Measurements from ENCODE around the gene CEACAM19. TPM values are rescaled to one million over a fixed set of nuclear protein-coding genes. Genes with fewer than 3 reads are reported as not detected.
A peak's percentile ranks its signal among the peaks of the same experiment; 100 is the strongest.

CEACAM19 gene
- total RNA-seq, 1 experiment from 2014 or later, result 67.8 TPM

GRCh38 chr19:44648631-44649251 lies 22.5 kb upstream of the CEACAM19 start:
- H3K9me3 Mint-ChIP-seq (ENCODE audit: low read depth, unreplicated experiment), result no peaks in the 10 kb centered on the region
- BruUV-seq (replicated peaks), result no TSS peak
- H3K36me3 Mint-ChIP-seq (ENCODE audit: insufficient read depth, unreplicated experiment), result peaks cover 94% of the 10 kb centered on the region
- H3K4me3 Mint-ChIP-seq (ENCODE audit: low read depth, unreplicated experiment), result peak overlapping the region; percentile 91
- DNase-seq, result no peak
- H3K4me1 Mint-ChIP-seq (ENCODE audit: low read depth, unreplicated experiment), result peaks cover 66% of the 10 kb centered on the region
- intact Hi-C loops (cut with micrococcal nuclease; ENCODE audit: unreplicated experiment), result no loop called here
- H3K27me3 Mint-ChIP-seq (ENCODE audit: unreplicated experiment), result no peaks in the 10 kb centered on the region
- peak overlapping the region; percentile 71 for H3K27ac Mint-ChIP-seq (ENCODE audit: unreplicated experiment)
- CTCF ChIA-PET, result interaction anchor here (0.6 to 2.0 kb wide), 5 partner anchors 58 to 1726 kb away, joined by 3 to 8 read pairs (median 5); no protein-coding TSS in a partner anchor
- no peak for TF ChIP-seq CTCF (IDR thresholded peaks at IDR 0.05; ENCODE audit: unreplicated experiment)

- Mint-ChIP-seq H3K27ac (ENCODE audit: unreplicated experiment) (peak overlapping the region; percentile 71), H3K36me3 (ENCODE audit: insufficient read depth, unreplicated experiment) (peaks cover 94% of the 10 kb centered on the region), H3K4me3 (ENCODE audit: low read depth, unreplicated experiment) (no peak overlapping the region), H3K4me1 (ENCODE audit: low read depth, unreplicated experiment) (peaks cover 74% of the 10 kb centered on the region), H3K27me3 (ENCODE audit: unreplicated experiment) (no peaks in the 10 kb centered on the region), H3K9me3 (ENCODE audit: low read depth, unreplicated experiment) (no peaks in the 10 kb centered on the region)
- intact Hi-C loops (cut with micrococcal nuclease; ENCODE audit: unreplicated experiment), result no loop called here
- no peak for DNase-seq
- no TSS peak for BruUV-seq (replicated peaks)
- no peak for TF ChIP-seq CTCF (IDR thresholded peaks at IDR 0.05; ENCODE audit: unreplicated experiment)
- CTCF ChIA-PET, result interaction anchor here (0.6 kb wide), 1 partner anchor 1727 kb away, joined by 5 read pairs; no protein-coding TSS in a partner anchor
Measured at GRCh38 chr19:44649578-44650145, 21.6 kb upstream of the CEACAM19 start.

GRCh38 chr19:44653343-44653742 lies 17.9 kb upstream of the CEACAM19 start:
- peak overlapping the region; percentile 43 for H3K27ac Mint-ChIP-seq (ENCODE audit: unreplicated experiment)
- H3K27me3 Mint-ChIP-seq (ENCODE audit: unreplicated experiment), result no peaks in the 10 kb centered on the region
- peaks cover 96% of the 10 kb centered on the region for H3K36me3 Mint-ChIP-seq (ENCODE audit: insufficient read depth, unreplicated experiment)
- H3K4me3 Mint-ChIP-seq (ENCODE audit: low read depth, unreplicated experiment), result no peak overlapping the region
- peaks cover 82% of the 10 kb centered on the region for H3K4me1 Mint-ChIP-seq (ENCODE audit: low read depth, unreplicated experiment)
- TF ChIP-seq CTCF (IDR thresholded peaks at IDR 0.05; ENCODE audit: unreplicated experiment), result no peak
- no peak for DNase-seq
- BruUV-seq (replicated peaks), result no TSS peak
- intact Hi-C loops (cut with micrococcal nuclease; ENCODE audit: unreplicated experiment), result no loop called here
- CTCF ChIA-PET, result interaction anchor here (5.1 kb wide), 1 partner anchor 82 kb away, joined by 40 read pairs; no protein-coding TSS in a partner anchor
- no peaks in the 10 kb centered on the region for H3K9me3 Mint-ChIP-seq (ENCODE audit: low read depth, unreplicated experiment)

GRCh38 chr19:44653977-44654774 lies 17.1 kb upstream of the CEACAM19 start:
- H3K9me3 Mint-ChIP-seq (ENCODE audit: low read depth, unreplicated experiment), result no peaks in the 10 kb centered on the region
- H3K36me3 Mint-ChIP-seq (ENCODE audit: insufficient read depth, unreplicated experiment), result peaks cover 96% of the 10 kb centered on the region
- no TSS peak for BruUV-seq (replicated peaks)
- DNase-seq, result peak; percentile 91
- H3K4me3 Mint-ChIP-seq (ENCODE audit: low read depth, unreplicated experiment), result peak overlapping the region; percentile 33
- peak; percentile 88 for TF ChIP-seq CTCF (IDR thresholded peaks at IDR 0.05; ENCODE audit: unreplicated experiment)
- intact Hi-C loops (cut with micrococcal nuclease; ENCODE audit: unreplicated experiment), result no loop called here
- CTCF ChIA-PET, result interaction anchor here (0.6 to 5.1 kb wide), 16 partner anchors 9 to 124 kb away, joined by 3 to 40 read pairs (median 4); partner anchors contain the start of gene PVR
- peaks cover 73% of the 10 kb centered on the region for H3K4me1 Mint-ChIP-seq (ENCODE audit: low read depth, unreplicated experiment)
- H3K27ac Mint-ChIP-seq (ENCODE audit: unreplicated experiment), result peak overlapping the region; percentile 43
- H3K27me3 Mint-ChIP-seq (ENCODE audit: unreplicated experiment), result no peaks in the 10 kb centered on the region

All from Calu3 (cell line).